HG03439 (cell line): ENCODE data around the gene SKOR1.

Experiments used
- ATAC-seq: cut with Tn5 transposase; IDR thresholded peaks from one replicate; pipeline ENCODE4 v1.9.1; 2021; ENCODE audit warnings: mild to moderate bottlenecking, moderate library complexity; ENCODE audit not compliant: unreplicated experiment

The SKOR1 gene

GRCh38 chr15:67792250-67792942, 32.9 kb upstream of the SKOR1 start:
- ATAC-seq, result no peak

GRCh38 chr15:67794832-67795574, 30.3 kb upstream of the SKOR1 start:
- ATAC-seq, result no peak

- ATAC-seq, result no peak
Measured at GRCh38 chr15:67796196-67797127, 28.8 kb upstream of the SKOR1 start.

- ATAC-seq, result no peak
Measured at GRCh38 chr15:67799801-67800205, 25.5 kb upstream of the SKOR1 start.

GRCh38 chr15:67801142-67801541, 24.2 kb upstream of the SKOR1 start:
- no peak for ATAC-seq

- no peak for ATAC-seq
Measured at GRCh38 chr15:67801926-67802914, 23.1 kb upstream of the SKOR1 start.

- ATAC-seq, result no peak
Measured at GRCh38 chr15:67803299-67803698, 22.0 kb upstream of the SKOR1 start.

GRCh38 chr15:67803996-67804843, 21.1 kb upstream of the SKOR1 start:
- no peak for ATAC-seq

GRCh38 chr15:67805008-67805665, 20.2 kb upstream of the SKOR1 start:
- ATAC-seq, result no peak

- ATAC-seq, result no peak
Measured at GRCh38 chr15:67805666-67806516, 19.4 kb upstream of the SKOR1 start.

GRCh38 chr15:67806536-67806935, 18.8 kb upstream of the SKOR1 start:
- no peak for ATAC-seq

- no peak for ATAC-seq
Measured at GRCh38 chr15:67807141-67807540, 18.2 kb upstream of the SKOR1 start.

GRCh38 chr15:67807836-67808235, 17.5 kb upstream of the SKOR1 start:
- no peak for ATAC-seq

- ATAC-seq, result no peak
Measured at GRCh38 chr15:67808821-67809220, 16.5 kb upstream of the SKOR1 start.

GRCh38 chr15:67809441-67809840, 15.9 kb upstream of the SKOR1 start:
- ATAC-seq, result no peak

GRCh38 chr15:67809866-67810265, 15.4 kb upstream of the SKOR1 start:
- ATAC-seq, result no peak

GRCh38 chr15:67812241-67812644, 13.1 kb upstream of the SKOR1 start:
- no peak for ATAC-seq

GRCh38 chr15:67813104-67813634, 12.1 kb upstream of the SKOR1 start:
- ATAC-seq, result no peak
